ENCODE measurements around the gene ACTL9.

Gene ACTL9

DNA sequence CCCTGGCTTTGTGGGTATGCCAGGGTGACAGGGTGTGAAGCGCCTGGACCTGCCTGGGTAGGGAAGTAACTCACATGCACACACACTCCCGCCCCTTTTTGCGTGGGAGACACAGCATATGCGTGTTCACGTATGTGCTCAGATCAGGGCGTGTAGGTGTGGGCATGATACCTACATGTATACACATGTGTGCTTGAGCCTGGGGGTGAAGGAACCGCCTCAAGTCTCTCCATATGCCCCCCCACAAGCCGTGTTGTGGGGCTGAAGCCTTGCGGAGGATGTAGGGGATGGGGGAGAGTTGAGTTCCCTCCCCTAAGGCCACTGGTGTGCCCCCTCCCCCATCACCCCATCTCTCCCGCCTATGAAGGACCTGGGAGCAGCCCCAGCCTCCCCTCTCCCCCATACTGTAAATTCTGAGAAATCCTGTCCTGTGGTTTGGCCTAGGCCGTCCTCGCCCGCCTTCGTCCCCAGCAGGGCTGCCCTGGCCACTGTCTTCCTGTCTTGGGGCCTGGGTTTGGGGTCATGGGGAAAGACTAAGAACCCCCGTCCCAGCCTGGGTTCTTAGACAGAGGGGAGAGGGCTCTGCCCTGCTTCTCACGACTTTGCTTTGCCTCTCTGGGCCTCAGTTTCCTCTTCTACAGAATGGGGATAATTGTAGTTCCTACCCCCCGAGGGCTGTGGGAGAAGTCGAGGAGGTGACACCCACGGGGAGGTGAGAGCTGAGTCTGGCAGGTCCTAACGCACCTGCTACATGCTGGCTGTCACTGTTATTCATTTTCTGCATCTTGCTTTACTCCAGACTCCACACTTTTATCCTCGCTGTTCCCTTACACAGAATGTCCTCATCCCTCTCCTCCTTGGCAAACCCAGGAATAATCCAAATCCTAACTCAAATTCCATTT, 14.3 kb downstream of the ACTL9 start:
- DNase-seq: no peak

DNA sequence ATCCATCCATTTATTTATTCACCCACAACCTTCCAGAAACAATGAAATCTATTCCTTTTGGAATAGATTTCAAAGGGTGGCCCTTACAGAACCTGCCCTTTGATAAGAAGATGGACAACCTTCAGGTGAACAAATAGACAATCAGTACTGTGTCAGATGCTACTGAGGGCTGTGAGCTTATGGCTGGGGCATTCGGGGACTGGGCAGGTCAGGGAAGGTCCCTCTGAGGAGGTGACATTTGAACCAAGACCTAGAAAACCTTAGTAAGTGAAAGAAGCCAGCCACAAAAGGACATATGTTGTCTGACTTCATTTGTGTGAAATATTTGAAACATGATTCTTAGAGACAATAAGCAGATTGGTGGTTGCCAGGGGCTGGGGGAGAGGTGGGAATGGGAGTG, 15.7 kb downstream of the ACTL9 start:
- no peak for DNase-seq

DNA sequence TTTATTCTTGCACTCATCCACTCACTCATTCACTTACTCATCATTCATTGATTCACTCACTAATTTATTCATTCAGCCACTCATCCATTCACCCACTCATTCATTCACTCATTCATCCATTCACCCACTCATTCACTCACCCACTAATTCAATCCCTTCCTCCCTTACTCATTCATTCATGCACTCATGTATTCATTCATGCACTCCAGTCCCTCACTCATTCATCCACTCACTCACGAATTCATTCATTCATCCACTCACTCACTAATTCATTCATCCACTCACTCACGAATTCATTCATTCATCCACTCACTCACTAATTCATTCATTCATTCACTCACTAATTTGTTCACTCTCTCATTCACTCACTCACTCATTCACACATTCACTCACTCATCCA, 16.1 kb downstream of the ACTL9 start:
- no peak for DNase-seq

DNA sequence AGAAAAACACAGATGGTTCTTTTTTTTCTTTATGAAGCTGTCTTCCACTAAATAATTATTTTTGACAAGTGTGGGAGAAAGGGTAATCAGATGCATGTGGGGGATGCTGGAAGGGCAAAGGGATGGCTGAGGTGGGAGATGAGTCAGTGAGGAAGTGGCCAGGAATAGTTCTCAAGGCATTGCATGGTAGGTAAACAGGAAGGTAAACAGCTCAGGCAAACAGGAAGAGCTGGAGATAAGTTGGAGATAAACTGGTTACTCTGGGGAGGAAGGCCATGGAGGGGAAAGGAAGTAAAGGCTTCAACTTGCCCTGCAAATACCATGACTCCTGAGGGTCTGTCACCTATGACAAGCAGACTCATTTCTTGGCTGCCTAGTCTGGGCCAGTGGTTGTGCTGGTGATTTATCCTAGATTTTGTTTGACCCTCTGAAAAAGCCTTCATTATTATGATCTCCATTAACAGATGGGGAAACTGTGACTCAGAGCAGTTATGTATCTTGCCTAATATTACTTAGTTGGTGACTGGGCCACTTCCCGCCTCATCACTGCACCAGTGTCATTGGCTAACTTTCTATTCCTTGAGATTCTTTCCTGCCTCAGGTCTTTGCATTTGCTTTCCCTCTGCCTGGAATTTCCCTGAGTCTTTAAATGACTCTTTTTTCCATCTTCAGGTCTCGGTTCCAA, 17.1 kb downstream of the ACTL9 start:
- DNase-seq: no peak

DNA sequence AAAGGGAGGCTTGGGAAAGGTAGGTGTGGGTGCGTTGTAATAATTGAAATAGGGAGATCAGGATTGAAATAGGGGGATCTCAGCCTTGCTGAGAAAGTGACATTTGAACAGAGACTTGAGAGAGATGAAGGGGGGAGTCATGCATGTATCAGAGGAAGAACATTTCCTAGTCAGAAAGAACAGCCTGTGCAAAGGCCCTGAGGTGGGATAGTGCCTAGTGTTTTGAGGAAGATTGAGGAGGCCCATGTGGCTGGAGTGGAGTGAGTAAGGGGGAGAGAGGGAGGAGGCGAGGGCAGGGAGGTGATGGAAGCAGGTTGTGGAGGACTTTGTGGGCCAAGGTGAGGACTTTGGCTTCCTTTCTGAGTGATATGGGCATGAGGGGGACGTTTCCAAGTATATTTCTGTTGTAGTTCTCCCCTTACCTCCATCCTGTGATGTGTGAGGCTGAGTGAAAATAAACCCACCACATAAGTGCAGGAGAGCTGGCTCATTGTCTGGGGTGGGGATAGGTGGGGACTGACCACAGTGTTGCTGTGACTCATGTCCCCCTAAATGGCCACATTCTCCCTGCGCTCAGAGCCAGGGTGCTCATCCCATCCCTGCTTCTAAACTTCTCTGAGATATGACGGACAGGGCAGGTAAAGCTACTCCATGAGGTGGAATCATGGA, 17.8 kb downstream of the ACTL9 start:
- no peak for DNase-seq

DNA sequence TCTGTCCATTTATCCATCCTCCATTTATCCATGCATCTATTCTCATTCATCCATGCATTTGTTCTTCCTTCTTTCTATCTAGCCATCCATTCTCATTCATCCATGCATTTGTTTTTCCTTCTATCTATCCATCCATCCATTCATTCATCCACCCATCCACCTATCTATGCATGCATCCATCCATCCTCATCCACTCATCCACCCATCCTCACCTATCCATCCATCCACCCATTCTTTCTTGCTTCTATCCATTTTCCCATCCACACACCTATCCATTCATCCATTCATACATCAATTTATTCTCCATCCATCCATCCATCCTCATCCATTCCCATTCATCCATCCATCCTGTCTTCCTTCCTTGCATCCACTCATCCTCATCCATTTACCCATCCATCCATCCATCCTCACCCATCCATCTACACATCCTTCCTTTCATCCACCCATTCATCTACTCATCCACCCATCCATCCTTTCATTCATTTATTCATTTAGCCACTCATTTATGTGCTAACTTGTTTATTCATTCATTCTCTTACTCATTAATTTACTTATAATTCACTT, 20.3 kb downstream of the ACTL9 start:
- DNase-seq: no peak

DNA sequence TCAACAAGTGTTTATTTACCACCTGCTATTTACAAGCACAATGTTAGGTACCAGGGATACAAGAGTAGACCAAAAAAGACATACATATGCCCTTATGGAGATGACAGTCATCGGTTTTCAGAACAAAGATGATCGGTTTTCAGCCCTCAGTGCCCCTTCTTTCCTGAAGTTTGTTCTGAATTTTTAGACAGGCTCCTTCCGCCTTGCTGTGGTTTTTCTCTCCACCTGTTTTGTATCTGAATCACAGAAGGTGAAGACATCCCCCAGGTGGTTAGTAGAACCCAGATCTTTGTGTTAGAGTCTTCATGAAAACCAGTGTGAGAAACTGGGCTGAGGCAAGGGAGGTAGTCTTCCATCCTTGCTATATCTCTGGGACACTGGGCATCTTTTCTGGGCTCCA, 23.5 kb downstream of the ACTL9 start:
- no peak for DNase-seq

DNA sequence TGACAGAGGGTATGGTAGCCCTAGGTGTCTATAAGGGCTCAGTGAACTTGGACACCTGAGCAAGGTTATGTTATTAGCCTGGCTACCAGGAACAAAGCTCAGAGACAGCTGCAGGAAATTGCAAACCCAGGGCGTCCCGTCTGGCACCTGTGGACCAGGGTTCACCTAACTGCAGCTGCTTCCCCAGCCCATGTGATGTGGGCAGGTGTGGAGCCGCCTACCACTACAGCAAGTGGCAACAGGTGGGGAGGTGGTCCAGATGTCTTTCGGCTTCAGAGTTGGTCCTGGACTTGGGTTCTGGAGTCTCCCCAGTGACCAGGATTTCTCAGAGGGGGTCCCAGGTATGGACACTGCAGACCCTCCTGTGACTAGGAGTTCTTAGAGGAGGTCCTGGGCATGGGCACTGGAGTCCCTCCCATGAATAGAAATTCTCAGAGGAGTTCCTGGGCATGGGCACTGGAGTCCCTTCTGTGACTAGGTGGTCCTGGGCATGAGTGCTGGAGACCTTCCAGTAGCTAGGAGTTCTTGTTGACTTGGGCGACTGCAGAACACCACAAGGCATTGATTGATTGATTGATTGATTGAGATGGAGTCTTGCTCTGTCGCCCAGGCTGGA, 25.2 kb downstream of the ACTL9 start:
- DNase-seq: no peak

DNA sequence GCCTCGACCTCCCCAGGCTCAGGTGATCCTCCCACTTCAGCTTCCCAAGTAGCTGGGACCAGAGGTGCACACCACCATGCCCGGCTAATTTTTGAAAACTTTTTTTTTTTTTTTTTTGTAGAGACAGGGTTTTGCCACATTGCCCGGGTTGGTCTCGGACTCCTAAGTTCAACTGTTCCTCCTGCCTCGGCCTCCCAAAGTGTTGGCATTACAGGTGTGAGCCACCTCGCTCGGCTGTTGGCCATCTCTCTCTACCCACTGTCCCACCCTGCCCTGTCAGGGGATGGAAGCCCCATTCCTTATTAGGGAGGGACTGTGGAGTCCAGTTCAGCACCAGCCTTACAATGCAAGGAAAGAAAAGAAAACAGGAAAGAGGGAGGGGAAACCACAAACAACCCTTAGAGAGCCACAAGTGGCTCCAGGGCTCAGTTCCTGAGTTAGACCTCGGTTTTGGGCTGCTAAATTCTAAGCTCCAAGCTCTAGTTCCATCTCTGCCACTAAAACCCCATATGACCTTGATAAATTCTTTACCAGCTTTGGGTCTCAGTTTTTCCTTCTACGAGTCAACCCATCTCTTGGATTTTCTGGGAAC, 31.7 kb downstream of the ACTL9 start:
- DNase-seq: no peak

DNA sequence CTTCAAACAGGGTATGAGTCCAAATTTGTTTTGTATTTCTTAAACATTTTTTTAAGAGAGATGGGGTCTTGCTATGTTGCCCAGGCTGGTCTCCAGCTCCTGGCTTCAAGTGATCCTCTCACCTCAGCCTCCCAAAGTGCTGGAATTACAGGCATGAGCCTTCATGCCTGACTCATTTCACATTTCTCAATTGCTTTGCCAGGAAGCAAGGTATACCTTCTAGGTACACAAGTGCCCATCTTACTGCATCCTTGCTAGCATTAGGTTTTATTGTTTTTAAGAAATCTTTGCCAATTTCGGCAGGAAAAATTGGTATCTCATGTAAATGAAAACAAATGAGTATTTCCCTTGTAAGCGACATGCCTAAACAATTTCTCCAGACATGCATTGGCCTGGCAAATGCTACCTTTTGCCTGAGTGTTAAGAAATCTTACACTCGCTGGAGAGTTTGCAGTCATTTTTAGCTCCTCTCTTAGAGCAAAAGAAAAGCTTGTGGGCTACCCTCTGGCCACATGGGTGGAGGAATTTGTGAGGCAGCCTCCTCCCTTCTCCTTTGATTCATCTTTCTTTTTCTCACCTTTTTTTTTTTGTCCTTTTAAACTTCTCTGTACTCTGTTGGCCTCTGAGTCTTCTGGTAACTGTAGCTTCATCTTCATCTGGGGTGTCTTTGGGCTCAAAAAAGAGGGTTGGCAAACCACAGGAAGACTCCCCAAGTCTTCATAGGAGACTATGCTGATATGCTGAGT, 33.0 kb downstream of the ACTL9 start:
- DNase-seq: no peak

DNA sequence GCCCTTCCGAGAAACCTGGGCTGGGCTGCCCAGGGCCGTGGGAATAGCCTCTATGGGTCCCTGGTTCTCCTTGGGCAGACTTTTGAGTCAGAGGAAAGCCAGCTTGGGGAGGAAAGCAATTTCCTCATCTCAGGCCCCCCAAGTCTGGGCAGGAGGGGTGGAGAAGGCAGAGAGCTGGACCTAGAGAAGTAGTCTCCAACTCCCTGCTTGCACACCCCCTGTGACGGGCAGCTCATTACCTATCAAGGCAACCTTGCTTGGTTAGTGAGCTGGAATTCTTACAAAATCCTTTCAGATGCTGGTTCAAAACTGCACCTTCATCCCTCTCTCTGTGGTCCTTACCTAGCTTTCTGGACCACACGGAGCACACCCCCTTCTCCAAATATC, 33.9 kb downstream of the ACTL9 start:
- DNase-seq: no peak

DNA sequence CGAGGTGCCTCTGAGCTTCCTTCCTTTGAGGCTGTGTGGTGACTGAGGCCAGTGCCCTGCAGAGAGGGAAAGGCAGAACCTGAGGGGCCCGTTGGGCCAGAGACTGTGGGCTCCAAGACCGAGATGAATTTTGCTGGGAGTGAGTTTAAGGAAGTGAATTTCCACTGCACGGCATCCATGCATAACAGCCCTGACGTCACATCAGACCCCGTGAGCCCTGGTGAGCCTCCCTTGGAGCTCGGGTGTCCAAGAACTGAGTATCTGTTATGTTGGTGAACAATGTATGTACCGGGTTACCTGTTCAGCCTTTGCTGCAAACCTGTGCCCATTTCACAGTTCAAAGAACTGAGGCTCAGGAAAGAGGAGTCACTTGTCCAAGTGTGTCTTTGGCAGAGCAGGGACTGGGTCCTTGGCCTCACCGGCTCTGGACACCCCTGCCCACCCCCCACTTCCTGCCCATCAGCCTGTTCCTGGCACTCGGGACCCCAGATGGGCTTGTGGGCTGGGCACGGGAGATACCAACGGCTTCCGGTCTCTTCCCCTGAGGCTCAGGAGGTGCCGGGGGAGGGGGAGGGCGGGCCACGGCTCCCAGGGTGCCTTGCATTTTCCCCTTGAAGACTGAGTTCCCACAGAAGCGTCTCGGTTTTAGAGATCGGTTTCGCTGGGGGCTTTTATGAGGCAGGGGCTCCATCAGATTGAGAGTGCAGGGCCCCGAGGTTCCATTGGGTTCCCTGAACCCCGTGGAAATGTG, 34.5 kb downstream of the ACTL9 start:
- DNase-seq: no peak

DNA sequence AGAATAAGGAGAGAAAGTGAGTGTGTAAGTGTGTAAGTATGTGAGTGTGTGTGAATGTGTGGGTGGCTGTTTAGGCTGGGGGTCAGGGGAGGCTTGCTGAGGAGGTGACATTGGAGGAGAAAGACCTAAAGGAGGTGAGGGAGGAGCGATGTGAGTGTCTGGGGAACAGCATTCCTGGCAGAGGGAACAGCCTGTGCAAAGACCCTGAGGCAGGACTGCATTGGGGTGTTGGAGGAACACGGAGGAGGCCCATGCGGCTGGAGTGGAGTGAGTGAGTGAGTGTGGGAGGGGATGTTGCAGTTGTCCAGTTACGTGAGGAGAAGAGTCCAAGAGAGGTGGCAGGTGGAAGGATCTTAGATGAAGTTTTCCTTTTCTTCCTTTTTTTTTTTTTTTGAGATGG, 36.3 kb downstream of the ACTL9 start:
- no peak for DNase-seq

DNA sequence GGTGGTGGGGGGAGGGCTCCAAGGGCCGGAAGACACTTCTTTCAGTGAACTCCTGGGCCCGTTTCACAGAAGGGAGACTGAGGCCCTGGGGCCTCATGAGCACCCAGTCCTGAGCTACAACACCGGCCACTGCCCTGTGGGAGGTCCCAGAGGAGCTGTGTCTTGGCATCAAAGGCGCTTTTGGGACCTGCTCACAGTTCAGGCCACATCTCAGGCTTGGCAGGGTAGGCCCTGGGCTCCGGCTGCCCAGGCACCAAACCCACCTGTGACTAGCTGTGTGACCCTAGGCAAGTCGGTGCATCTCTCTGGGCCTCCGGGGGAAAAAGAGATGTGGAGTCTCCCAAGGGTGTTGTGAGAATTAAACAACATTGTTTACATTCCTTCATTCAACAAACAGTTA, 38.7 kb downstream of the ACTL9 start:
- DNase-seq: no peak

DNA sequence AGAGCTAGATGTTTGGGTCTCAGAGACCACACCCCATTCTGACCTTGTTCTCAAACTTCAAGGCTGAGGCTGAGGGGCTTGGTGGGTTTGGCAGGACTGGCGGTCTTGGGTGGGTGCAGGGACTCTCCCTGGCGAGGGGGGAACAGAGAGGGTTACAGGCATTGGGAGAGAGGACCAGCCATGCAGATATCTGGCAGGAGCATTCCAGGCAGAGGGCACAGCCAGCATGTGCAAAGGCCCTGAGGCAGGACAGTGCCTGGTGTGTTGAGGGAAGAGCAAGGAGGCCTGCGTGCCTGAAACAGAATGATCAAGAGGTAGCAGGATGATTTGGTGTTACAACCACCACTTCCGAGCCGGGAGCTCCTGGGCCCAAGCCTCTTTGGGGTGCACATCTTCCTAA, 40.7 kb downstream of the ACTL9 start:
- DNase-seq: no peak

DNA sequence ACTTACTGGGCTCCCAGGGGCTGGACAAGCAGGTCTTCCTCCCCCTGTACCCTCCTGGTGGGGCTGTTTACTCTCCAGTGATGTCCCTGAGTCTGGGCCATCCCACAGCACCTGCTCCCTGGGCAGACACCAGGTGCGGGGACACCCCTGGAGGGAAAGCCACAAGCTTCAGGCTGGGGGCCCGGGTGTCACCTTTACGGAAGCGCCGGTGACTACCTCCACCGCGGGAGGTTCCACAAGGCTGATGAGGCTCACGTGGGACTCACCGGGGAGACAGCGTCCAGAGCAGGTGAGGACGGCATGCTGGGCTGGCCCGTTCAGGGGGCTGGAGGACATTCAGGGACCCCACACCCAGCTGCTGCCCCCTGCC, 43.3 kb downstream of the ACTL9 start:
- DNase-seq: no peak

DNA sequence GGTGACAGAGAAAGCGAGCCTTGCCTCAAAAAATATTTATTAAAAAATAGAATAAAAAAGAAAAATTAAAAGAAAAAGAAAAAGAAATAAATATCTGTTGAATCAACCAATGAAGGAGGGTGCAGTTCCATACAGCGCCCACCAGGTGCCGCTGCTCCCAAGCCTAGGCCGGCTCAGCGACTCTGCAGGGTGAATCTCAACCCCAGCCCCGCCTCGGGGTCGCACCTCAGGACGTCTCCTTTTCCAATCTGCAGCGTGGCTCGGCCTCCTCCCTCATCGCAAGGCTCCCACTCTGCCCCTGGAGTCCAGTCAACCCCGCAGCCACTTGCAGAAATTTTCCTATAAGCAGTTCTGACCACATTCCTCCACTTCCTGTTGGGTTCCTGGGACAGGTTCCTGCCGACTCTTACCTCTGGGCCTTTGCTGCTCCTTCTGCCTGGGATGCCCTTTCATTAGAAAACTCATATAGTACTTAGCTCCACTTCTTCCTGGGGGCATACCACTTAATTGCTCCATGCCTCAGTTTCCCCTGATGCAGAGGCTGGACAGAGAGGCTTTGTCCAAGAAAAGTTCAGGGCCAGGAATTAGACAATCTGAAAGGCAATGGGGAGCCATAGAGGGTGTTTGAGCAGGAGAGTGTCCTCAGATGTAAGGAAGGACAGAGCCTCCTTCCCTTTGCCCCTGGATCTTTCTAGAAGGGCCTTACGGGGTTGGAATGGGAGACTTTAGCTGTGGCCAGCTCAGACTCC, 43.8 kb downstream of the ACTL9 start:
- DNase-seq: no peak

DNA sequence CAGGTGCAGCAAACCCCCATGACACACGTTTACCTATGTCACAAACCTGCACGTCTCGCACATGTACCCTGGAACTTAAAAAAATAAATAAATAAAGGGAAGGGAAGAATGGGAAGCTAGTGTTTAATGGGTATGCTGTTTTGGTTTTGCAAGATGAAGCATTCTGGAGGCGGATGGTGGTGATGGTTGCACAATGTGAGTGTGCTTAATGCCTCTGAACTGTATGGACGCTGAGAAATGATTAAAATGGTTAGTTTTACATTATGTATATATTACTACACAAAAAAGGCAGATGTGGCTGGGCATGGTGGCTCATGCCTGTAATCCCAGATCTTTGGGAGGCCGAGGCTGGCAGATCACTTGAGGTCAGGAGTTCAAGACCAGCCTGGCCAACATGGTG, 50.4 kb downstream of the ACTL9 start:
- DNase-seq: no peak
